Sigmoid colon (tissue), 4 donors: ENCODE measurements around the gene ZNF440.

ENCODE experiments used
- POLR2A ChIP-seq, 2 donors: fragments of 450-650 bp; IDR thresholded peaks; one replicate each; pipeline ENCODE4 v1.6.1; 2016; ENCODE audit warnings: antibody characterized with exemption in 2 of 2, mild to moderate bottlenecking in 2 of 2, moderate library complexity in 2 of 2
- POLR2AphosphoS5 ChIP-seq, 4 donors: sonication (generic); formaldehyde crosslinking; IDR thresholded peaks; one replicate each; pipeline ENCODE4 v1.6.1; 2017; ENCODE audit warnings: antibody characterized with exemption in 4 of 4
- TF ChIP-seq, protein P1 (sequence below), 4 experiments: fragments of 450-650 bp in 3 of 4; fragments of 200-600 bp in 1 of 4; IDR thresholded peaks; one replicate each; pipeline ENCODE4 v1.5.1; 2016 to 2019; ENCODE audit warnings: antibody characterized with exemption in 4 of 4, mild to moderate bottlenecking in 3 of 4, moderate library complexity in 2 of 4

DNA sequence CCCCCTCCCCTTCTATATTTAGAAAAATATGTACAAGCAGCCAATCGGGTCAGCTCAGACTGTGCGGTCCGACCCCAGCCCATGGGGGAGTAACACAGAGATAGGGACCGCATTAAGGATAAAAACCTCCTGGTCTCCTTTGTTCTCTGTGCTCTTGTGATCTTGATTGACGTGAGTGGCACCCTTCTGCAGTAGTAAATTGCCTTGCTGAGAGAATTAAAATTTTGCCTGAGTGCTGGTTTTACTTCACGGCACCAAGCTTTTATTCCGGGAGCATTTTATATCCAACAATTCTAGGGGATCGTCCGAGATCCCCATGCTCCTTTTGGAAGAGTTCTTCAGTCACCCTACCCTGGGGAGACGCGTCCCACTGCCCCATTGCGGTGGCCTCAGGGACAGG lies 66.5 kb downstream of the ZNF440 start:
- TF ChIP-seq, protein P1, sequence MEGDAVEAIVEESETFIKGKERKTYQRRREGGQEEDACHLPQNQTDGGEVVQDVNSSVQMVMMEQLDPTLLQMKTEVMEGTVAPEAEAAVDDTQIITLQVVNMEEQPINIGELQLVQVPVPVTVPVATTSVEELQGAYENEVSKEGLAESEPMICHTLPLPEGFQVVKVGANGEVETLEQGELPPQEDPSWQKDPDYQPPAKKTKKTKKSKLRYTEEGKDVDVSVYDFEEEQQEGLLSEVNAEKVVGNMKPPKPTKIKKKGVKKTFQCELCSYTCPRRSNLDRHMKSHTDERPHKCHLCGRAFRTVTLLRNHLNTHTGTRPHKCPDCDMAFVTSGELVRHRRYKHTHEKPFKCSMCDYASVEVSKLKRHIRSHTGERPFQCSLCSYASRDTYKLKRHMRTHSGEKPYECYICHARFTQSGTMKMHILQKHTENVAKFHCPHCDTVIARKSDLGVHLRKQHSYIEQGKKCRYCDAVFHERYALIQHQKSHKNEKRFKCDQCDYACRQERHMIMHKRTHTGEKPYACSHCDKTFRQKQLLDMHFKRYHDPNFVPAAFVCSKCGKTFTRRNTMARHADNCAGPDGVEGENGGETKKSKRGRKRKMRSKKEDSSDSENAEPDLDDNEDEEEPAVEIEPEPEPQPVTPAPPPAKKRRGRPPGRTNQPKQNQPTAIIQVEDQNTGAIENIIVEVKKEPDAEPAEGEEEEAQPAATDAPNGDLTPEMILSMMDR (IDR thresholded peaks at IDR 0.05), result no peak
- TF ChIP-seq POLR2A (IDR thresholded peaks at IDR 0.05), result no peak
- TF ChIP-seq POLR2AphosphoS5 (IDR thresholded peaks at IDR 0.05), result no peak
